ENCODE results near the gene GPR52. TPM values are rescaled to one million over a fixed set of nuclear protein-coding genes. Genes with fewer than 3 reads are reported as not detected.
"Not testable (repeated sequence)": the region's sequence is repeated elsewhere in the genome, so short reads cannot be mapped to it uniquely, and the experiment has no call there.

The GPR52 gene
- total RNA-seq, 1 experiment from 2014 or later, result 0.22 TPM

DNA sequence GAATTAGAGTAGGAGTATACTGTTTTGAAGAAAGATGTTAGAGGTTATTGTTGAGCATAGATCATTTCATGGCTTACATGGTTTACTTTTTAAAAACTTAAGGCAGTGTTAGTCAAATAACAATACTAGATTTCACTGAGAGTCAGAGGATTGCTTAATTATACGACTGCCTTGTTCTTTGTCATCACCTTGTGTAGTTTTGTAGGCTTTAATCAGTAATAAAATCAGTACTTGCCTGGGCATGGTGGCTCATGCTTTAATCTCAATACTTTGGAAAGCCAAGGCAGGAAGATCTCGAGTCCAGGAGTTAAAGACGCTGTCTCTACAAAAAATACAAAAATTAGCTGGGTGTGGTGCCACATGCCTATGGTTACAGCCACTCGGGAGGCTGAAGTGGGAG, 41.3 kb upstream of the GPR52 start:
- no peak overlapping the region for H3K27ac Mint-ChIP-seq

DNA sequence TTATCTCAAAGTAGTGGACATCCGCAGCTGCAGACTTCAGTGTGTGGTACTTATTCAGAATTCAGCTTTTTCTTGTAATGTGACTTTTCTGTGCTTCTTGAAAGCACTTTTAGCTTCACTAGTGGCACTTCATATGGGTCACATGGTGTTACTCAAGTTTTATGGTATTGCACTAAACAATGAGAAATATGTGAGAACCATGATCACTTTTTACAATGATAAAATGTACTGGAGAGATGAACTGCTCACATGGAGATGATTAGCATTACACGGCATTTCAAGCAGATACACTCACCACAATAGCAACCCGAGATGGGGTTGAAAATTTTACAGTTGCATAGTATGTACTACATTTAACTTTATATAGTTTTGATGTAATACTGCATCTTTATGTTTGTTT, 40.1 kb upstream of the GPR52 start:
- no peaks in the 10 kb centered on the region; the same call in 1 of the 2 replicates for H3K27me3 Mint-ChIP-seq (ENCODE audit: low read depth)
- CTCF ChIA-PET, result no interaction called here
- H3K9me3 Mint-ChIP-seq, result no peaks in the 10 kb centered on the region

More for the DNA sequence above, 41.3 kb upstream of the GPR52 start:
- Mint-ChIP-seq H3K4me3 (no peak overlapping the region), H3K27me3 (ENCODE audit: low read depth) (no peaks in the 10 kb centered on the region; the same call in 1 of the 2 replicates), H3K9me3 (no peaks in the 10 kb centered on the region), H3K4me1 (no peaks in the 10 kb centered on the region), H3K36me3 (no peaks in the 10 kb centered on the region)
- DNase-seq (ENCODE audit: low spot score) (no peak), ATAC-seq (no peak)
- ChIA-PET CTCF (no interaction called here), POLR2A (no interaction called here)
- TF ChIP-seq, protein P1, sequence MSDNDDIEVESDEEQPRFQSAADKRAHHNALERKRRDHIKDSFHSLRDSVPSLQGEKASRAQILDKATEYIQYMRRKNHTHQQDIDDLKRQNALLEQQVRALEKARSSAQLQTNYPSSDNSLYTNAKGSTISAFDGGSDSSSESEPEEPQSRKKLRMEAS (CRISPR knock-in tag; IDR thresholded peaks at IDR 0.05), result no peak
- TF ChIP-seq ZNF219 (CRISPR knock-in tag; IDR thresholded peaks at IDR 0.05; ENCODE audit: borderline replicate concordance), result no peak
- TF ChIP-seq, protein P2, sequence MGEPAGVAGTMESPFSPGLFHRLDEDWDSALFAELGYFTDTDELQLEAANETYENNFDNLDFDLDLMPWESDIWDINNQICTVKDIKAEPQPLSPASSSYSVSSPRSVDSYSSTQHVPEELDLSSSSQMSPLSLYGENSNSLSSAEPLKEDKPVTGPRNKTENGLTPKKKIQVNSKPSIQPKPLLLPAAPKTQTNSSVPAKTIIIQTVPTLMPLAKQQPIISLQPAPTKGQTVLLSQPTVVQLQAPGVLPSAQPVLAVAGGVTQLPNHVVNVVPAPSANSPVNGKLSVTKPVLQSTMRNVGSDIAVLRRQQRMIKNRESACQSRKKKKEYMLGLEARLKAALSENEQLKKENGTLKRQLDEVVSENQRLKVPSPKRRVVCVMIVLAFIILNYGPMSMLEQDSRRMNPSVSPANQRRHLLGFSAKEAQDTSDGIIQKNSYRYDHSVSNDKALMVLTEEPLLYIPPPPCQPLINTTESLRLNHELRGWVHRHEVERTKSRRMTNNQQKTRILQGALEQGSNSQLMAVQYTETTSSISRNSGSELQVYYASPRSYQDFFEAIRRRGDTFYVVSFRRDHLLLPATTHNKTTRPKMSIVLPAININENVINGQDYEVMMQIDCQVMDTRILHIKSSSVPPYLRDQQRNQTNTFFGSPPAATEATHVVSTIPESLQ (CRISPR knock-in tag; IDR thresholded peaks at IDR 0.05), result no peak

DNA sequence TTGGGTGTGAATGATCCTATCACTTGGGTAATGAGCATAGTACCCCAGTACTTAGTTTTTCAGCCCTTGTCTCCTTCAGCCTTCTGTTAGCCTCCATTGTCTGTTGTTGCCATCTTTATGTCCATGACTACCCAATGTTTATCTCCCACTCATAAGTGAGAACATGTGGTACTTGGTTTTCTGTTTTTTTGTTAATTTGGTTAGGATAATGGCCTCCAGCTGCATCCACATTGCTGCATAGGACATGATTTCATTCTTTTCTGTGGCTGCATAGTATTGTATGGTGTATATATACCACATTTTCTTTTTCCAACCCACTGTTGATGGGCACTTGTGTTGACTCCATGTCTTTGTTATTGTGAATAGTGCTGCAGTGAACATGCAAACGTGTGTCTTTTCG, 39.6 kb upstream of the GPR52 start:
- Mint-ChIP-seq H3K27ac (no peak overlapping the region), H3K27me3 (ENCODE audit: low read depth) (no peaks in the 10 kb centered on the region; the same call in 1 of the 2 replicates), H3K4me3 (no peak overlapping the region), H3K9me3 (no peaks in the 10 kb centered on the region), H3K4me1 (no peaks in the 10 kb centered on the region), H3K36me3 (no peaks in the 10 kb centered on the region)
- no peak for DNase-seq (ENCODE audit: low spot score)
- ATAC-seq, result no peak
- POLR2A ChIA-PET, result no interaction called here
- no peak for TF ChIP-seq ATF1 (CRISPR knock-in tag; IDR thresholded peaks at IDR 0.05)
- TF ChIP-seq ZNF263 (CRISPR knock-in tag; IDR thresholded peaks at IDR 0.05; ENCODE audit: low read depth), result no peak
- no peak for TF ChIP-seq SMAD3 (CRISPR knock-in tag; IDR thresholded peaks at IDR 0.05; ENCODE audit: borderline replicate concordance)
- no peak for TF ChIP-seq ZNF232 (CRISPR knock-in tag; IDR thresholded peaks at IDR 0.05)
- TF ChIP-seq, protein P3, sequence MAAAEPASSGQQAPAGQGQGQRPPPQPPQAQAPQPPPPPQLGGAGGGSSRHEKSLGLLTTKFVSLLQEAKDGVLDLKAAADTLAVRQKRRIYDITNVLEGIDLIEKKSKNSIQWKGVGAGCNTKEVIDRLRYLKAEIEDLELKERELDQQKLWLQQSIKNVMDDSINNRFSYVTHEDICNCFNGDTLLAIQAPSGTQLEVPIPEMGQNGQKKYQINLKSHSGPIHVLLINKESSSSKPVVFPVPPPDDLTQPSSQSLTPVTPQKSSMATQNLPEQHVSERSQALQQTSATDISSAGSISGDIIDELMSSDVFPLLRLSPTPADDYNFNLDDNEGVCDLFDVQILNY (CRISPR knock-in tag; IDR thresholded peaks at IDR 0.05), result no peak
- TF ChIP-seq SOX15 (CRISPR knock-in tag; IDR thresholded peaks at IDR 0.05), result no peak
- TF ChIP-seq NFYB (CRISPR knock-in tag; conservative IDR thresholded peaks at IDR 0.05; ENCODE audit: low read depth), result no peak
- CTCF ChIA-PET, result no interaction called here

More for the DNA sequence above, 40.1 kb upstream of the GPR52 start:
- Mint-ChIP-seq H3K27ac (no peak overlapping the region), H3K36me3 (no peaks in the 10 kb centered on the region), H3K4me3 (no peak overlapping the region), H3K4me1 (no peaks in the 10 kb centered on the region)
- TF ChIP-seq, protein P4, sequence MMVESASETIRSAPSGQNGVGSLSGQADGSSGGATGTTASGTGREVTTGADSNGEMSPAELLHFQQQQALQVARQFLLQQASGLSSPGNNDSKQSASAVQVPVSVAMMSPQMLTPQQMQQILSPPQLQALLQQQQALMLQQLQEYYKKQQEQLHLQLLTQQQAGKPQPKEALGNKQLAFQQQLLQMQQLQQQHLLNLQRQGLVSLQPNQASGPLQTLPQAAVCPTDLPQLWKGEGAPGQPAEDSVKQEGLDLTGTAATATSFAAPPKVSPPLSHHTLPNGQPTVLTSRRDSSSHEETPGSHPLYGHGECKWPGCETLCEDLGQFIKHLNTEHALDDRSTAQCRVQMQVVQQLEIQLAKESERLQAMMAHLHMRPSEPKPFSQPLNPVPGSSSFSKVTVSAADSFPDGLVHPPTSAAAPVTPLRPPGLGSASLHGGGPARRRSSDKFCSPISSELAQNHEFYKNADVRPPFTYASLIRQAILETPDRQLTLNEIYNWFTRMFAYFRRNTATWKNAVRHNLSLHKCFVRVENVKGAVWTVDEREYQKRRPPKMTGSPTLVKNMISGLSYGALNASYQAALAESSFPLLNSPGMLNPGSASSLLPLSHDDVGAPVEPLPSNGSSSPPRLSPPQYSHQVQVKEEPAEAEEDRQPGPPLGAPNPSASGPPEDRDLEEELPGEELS (CRISPR knock-in tag; IDR thresholded peaks at IDR 0.05), result no peak
- TF ChIP-seq, protein P5, sequence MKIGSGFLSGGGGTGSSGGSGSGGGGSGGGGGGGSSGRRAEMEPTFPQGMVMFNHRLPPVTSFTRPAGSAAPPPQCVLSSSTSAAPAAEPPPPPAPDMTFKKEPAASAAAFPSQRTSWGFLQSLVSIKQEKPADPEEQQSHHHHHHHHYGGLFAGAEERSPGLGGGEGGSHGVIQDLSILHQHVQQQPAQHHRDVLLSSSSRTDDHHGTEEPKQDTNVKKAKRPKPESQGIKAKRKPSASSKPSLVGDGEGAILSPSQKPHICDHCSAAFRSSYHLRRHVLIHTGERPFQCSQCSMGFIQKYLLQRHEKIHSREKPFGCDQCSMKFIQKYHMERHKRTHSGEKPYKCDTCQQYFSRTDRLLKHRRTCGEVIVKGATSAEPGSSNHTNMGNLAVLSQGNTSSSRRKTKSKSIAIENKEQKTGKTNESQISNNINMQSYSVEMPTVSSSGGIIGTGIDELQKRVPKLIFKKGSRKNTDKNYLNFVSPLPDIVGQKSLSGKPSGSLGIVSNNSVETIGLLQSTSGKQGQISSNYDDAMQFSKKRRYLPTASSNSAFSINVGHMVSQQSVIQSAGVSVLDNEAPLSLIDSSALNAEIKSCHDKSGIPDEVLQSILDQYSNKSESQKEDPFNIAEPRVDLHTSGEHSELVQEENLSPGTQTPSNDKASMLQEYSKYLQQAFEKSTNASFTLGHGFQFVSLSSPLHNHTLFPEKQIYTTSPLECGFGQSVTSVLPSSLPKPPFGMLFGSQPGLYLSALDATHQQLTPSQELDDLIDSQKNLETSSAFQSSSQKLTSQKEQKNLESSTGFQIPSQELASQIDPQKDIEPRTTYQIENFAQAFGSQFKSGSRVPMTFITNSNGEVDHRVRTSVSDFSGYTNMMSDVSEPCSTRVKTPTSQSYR (CRISPR knock-in tag; IDR thresholded peaks at IDR 0.05), result no peak
- TF ChIP-seq IRF2 (CRISPR knock-in tag; IDR thresholded peaks at IDR 0.05; ENCODE audit: borderline replicate concordance, low read depth), result no peak
- TF ChIP-seq ETV6 (CRISPR knock-in tag; IDR thresholded peaks at IDR 0.05), result no peak
- TF ChIP-seq RELA (CRISPR knock-in tag; IDR thresholded peaks at IDR 0.05; ENCODE audit: borderline replicate concordance), result no peak
- TF ChIP-seq, protein P6, sequence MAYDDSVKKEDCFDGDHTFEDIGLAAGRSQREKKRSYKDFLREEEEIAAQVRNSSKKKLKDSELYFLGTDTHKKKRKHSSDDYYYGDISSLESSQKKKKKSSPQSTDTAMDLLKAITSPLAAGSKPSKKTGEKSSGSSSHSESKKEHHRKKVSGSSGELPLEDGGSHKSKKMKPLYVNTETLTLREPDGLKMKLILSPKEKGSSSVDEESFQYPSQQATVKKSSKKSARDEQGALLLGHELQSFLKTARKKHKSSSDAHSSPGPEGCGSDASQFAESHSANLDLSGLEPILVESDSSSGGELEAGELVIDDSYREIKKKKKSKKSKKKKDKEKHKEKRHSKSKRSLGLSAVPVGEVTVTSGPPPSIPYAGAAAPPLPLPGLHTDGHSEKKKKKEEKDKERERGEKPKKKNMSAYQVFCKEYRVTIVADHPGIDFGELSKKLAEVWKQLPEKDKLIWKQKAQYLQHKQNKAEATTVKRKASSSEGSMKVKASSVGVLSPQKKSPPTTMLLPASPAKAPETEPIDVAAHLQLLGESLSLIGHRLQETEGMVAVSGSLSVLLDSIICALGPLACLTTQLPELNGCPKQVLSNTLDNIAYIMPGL (CRISPR knock-in tag; IDR thresholded peaks at IDR 0.05), result no peak
- no peak for TF ChIP-seq CBFB (CRISPR knock-in tag; IDR thresholded peaks at IDR 0.05; ENCODE audit: low read depth)
- TF ChIP-seq, protein P7, sequence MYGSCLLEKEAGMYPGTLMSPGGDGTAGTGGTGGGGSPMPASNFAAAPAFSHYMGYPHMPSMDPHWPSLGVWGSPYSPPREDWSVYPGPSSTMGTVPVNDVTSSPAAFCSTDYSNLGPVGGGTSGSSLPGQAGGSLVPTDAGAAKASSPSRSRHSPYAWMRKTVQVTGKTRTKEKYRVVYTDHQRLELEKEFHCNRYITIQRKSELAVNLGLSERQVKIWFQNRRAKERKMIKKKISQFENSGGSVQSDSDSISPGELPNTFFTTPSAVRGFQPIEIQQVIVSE (CRISPR knock-in tag; IDR thresholded peaks at IDR 0.05; ENCODE audit: borderline replicate concordance), result no peak
- no peak for DNase-seq (ENCODE audit: low spot score)
- ATAC-seq, result no peak
- POLR2A ChIA-PET, result no interaction called here

DNA sequence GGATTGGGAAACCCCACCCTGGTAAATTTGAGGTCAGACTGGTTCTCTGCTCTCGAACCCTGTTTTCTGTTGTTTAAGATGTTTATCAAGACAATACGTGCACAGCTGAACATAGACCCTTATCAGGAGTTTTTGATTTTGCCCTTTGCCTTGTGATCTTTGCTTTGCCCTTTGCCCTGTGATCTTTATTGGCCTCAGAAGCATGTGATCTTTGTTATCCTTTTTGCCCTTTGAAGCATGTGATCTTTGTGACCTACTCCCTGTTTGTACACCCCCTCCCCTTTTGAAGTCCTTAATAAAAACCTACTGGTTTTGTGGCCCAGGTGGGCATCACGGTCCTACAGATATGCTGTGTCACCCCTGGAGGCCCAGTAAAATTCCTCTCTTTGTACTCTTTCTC, 38.0 kb upstream of the GPR52 start:
- H3K27ac Mint-ChIP-seq, POLR2A ChIA-PET: not testable (repeated sequence)

More for the DNA sequence above, 38.0 kb upstream of the GPR52 start:
- H3K27me3 Mint-ChIP-seq (ENCODE audit: low read depth); ATAC-seq; H3K4me3 Mint-ChIP-seq; H3K4me1 Mint-ChIP-seq; H3K9me3 Mint-ChIP-seq; CTCF ChIA-PET; DNase-seq (ENCODE audit: low spot score); H3K36me3 Mint-ChIP-seq: not testable (repeated sequence)
